Neural crest cell (in vitro differentiated cells): Measurements from ENCODE around the gene RRP9. TPM values are rescaled to one million over a fixed set of nuclear protein-coding genes. Genes with fewer than 3 reads are reported as not detected.

ENCODE experiments used
- DNase-seq: peaks from one replicate; pipeline ENCODE4 v3.0.0; 2021; ENCODE audit warnings: low read depth, mixed read lengths, low spot score
- H3K27ac Mint-ChIP-seq: one replicate; pipeline ENCODE4 v1.8.0; 2021; ENCODE audit warnings: mild to moderate bottlenecking, mixed read lengths; ENCODE audit not compliant: unreplicated experiment
- H3K27me3 Mint-ChIP-seq: 2 replicates; pipeline ENCODE4 v1.8.0; 2021; ENCODE audit warnings: low read depth, mild to moderate bottlenecking, mixed read lengths
- H3K36me3 Mint-ChIP-seq: 2 replicates; pipeline ENCODE4 v1.8.0; 2021; ENCODE audit warnings: low read depth, mild to moderate bottlenecking, mixed read lengths
- H3K4me1 Mint-ChIP-seq: 2 replicates; pipeline ENCODE4 v1.8.0; 2021; ENCODE audit warnings: mixed read lengths
- H3K4me3 Mint-ChIP-seq: one replicate; pipeline ENCODE4 v1.8.0; 2021; ENCODE audit warnings: mild to moderate bottlenecking, mixed read lengths
- H3K9me3 Mint-ChIP-seq: 2 replicates; pipeline ENCODE4 v1.8.0; 2021; ENCODE audit warnings: mixed read lengths
- total RNA-seq: library from RNA; stranded (reverse); gene quantifications from 2 replicates; pipeline ENCODE4 v1.2.1, GENCODE V29; 2021
- TF ChIP-seq, protein P1 (sequence below): fragments of 200-600 bp; sonication (generic); conservative IDR thresholded peaks from 2 replicates; pipeline ENCODE4 v1.5.0; 2021; ENCODE audit warnings: antibody characterized with exemption, mild to moderate bottlenecking

Gene RRP9
- total RNA-seq, 1 donor from 2014 or later: 40.1 TPM

DNA sequence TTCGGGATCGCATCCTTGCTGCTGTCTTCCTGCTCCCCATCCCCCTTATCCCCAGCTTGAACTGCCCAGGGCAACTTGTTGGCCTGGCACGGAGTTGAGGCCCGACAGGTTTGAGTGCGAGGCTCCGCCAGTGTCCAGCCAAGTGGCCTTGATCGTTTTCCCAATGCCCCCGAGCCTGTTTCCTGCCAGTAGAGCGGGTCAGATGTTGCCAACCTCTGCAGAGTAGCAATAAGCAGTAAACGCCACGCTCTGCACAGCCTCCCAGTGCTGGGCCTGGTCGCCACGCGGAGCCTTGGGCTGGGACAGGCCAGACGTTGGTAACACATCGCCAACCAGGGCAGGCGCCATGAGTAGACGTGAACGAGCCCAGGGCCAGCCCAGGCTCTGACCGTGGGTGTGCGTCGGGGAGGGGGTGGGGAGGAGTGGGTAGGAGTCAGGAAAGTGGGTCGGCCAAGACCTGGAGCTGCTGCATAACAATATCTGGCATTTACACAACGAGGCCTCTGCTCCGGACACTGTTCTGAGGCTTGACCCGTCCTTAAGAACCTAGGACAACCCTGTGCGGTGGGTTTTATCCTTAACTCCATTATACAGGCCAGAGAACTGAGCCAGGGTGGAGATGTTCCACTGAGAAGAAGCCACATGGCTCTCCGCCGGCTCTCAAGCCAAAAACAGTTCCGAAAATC is 32.7 kb upstream of the RRP9 start:
- DNase-seq: no peak
- peak overlapping the region; percentile 67 for H3K27ac Mint-ChIP-seq
- H3K9me3 Mint-ChIP-seq: no peaks in the 10 kb centered on the region

DNA sequence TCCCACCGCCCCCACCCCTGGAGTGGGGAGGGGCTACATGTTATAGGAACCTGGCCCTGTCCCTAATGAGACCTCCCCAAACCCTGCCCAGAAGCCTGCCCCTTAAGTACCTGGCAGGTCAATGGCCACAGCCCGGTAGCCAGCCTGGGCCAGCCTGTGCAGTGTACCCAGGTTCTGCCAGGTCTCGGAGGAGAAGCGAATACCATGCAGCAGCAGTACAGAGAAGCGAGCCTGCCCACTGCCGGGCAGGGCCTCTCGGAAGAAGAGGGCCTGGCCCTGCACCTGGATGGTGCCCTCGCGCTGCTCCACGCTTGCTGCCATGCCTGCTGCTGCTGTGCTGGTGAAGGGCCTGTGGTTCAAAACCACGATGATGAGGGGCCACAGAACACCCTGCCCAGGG is 29.6 kb upstream of the RRP9 start:
- TF ChIP-seq, protein P1, sequence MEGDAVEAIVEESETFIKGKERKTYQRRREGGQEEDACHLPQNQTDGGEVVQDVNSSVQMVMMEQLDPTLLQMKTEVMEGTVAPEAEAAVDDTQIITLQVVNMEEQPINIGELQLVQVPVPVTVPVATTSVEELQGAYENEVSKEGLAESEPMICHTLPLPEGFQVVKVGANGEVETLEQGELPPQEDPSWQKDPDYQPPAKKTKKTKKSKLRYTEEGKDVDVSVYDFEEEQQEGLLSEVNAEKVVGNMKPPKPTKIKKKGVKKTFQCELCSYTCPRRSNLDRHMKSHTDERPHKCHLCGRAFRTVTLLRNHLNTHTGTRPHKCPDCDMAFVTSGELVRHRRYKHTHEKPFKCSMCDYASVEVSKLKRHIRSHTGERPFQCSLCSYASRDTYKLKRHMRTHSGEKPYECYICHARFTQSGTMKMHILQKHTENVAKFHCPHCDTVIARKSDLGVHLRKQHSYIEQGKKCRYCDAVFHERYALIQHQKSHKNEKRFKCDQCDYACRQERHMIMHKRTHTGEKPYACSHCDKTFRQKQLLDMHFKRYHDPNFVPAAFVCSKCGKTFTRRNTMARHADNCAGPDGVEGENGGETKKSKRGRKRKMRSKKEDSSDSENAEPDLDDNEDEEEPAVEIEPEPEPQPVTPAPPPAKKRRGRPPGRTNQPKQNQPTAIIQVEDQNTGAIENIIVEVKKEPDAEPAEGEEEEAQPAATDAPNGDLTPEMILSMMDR: no peak
- DNase-seq: no peak
- no peaks in the 10 kb centered on the region for H3K36me3 Mint-ChIP-seq
- no peaks in the 10 kb centered on the region for H3K27me3 Mint-ChIP-seq
- peaks cover 41% of the 10 kb centered on the region for H3K4me1 Mint-ChIP-seq
- H3K9me3 Mint-ChIP-seq: no peaks in the 10 kb centered on the region
- no peak overlapping the region for H3K27ac Mint-ChIP-seq
- peak overlapping the region; percentile 72 for H3K4me3 Mint-ChIP-seq

More for the DNA sequence above, 32.7 kb upstream of the RRP9 start:
- Mint-ChIP-seq H3K4me3 (peak overlapping the region; percentile 90), H3K27me3 (no peaks in the 10 kb centered on the region), H3K36me3 (no peaks in the 10 kb centered on the region), H3K4me1 (peaks cover 27% of the 10 kb centered on the region)
- TF ChIP-seq, protein P1: no peak

DNA sequence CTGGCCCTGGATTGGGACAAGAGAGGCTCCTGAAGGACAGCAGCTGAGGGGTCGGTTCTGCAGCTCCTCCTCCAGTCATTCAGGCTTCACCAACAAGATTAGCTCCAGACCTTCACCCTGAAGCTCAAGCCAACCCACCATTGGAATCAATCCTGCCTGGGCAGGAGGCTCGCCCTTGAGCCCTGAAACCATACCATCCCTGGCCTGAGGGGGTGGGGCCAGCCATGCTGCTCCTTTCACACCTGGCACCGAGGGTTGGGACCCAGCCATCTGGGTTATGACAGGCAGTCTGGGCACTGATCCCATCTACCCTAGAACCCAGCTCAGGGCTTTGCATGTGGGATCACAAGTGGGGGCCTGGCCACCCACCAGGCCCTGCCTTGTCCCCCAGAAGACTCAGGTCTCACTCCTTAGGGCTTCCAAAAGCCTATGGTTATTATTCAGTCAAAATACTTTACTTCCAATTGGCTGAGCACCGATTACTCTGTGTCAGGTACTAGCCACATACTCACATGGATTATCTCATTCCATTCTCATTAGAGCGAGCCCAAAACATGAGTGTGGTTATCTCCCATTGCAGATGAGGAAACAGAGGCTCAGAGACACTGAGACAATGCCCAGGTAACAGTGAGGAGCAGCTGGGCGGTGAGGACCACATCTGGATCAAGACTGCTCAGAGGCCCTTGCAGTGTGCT is 29.0 kb upstream of the RRP9 start:
- no peaks in the 10 kb centered on the region for H3K9me3 Mint-ChIP-seq

DNA sequence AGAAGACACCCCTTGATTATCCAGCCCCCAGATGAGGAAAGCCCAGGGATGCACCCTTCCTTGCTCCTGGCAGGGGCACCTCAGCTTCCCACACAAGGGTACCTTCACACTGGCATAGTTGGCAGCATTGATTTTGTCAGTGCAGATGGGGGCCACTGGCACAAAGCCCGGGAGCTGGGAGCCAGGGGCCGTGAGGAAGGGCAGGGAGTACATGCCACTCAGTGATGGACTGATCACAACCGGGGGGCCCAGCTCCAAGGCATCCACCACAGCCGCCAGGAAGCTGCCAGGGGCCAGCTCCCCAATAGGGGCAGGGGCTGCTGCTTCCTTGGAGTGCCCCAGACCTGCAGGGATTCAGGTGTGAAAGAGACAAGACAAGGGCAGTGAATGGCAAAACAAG is 28.1 kb upstream of the RRP9 start:
- Mint-ChIP-seq H3K27ac (no peak overlapping the region), H3K4me3 (no peak overlapping the region), H3K4me1 (peaks cover 46% of the 10 kb centered on the region), H3K27me3 (no peaks in the 10 kb centered on the region), H3K9me3 (no peaks in the 10 kb centered on the region), H3K36me3 (no peaks in the 10 kb centered on the region)
- DNase-seq: no peak
- TF ChIP-seq, protein P1: no peak

More for the DNA sequence above, 29.0 kb upstream of the RRP9 start:
- Mint-ChIP-seq H3K4me1 (peaks cover 45% of the 10 kb centered on the region), H3K27me3 (no peaks in the 10 kb centered on the region), H3K36me3 (no peaks in the 10 kb centered on the region), H3K27ac (no peak overlapping the region), H3K4me3 (peak overlapping the region; percentile 72)
- TF ChIP-seq, protein P1: no peak
- DNase-seq: no peak

DNA sequence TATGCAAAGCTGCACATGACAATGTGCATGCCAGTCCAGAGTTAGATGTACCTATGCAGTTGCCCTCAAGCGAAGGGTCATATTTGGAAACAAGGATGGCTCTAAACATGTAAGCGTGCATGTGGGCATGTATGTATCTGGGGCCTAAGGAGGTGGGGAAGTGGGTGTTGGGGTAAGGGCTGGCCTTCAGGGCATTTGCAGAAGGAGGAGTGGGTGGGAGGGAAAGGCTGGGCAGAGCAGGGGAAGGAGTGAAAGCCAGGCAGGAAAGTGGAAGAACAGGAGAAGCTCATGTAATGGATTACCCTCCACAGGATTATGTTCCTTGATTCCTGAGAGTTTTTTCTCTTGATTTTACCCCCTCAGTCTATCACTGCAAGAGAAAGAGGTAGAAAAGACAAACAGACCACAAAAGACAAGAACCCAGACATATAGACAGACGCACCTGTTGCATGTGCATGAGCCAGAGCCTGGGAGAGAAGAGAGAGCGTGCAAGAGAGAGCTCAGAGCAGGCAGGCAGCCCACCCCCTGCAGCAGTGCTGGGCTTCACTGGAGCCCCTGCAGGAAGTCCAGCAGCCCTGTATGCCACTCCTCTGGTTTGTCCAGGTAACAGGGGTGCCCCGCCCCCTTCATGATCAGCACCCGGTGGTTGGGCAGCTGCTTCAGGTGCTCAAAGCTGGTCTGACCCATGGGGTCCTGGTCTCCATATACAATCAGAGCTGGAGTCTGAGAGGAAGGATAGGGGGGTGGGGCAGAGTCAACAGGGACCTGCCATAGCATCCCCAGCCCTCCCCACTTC is 27.4 kb upstream of the RRP9 start:
- no peaks in the 10 kb centered on the region for H3K27me3 Mint-ChIP-seq
- no peak for DNase-seq
- H3K9me3 Mint-ChIP-seq: no peaks in the 10 kb centered on the region
- peak overlapping the region; percentile 93 for H3K4me3 Mint-ChIP-seq
- peak overlapping the region; percentile 98 for H3K27ac Mint-ChIP-seq
- peaks cover 48% of the 10 kb centered on the region for H3K4me1 Mint-ChIP-seq
- TF ChIP-seq, protein P1: no peak
- H3K36me3 Mint-ChIP-seq: no peaks in the 10 kb centered on the region
